Suprapubic skin (tissue), 3 donors: ENCODE data around the gene ARID3A.

Experiments
- CTCF ChIP-seq, 2 donors: fragments of 200-600 bp in 1 of 2; fragments of 450-650 bp in 1 of 2; sonication (generic) in 1 of 2; IDR thresholded peaks; one replicate each; pipeline ENCODE4 v1.5.1; 2016 to 2019; ENCODE audit warnings: antibody characterized with exemption in 2 of 2, mild to moderate bottlenecking in 1 of 2, moderate library complexity in 1 of 2
- POLR2AphosphoS5 ChIP-seq, 3 donors: sonication (generic); formaldehyde crosslinking; IDR thresholded peaks; one replicate each; pipeline ENCODE4 v1.6.1; 2017; ENCODE audit warnings: antibody characterized with exemption in 3 of 3

DNA sequence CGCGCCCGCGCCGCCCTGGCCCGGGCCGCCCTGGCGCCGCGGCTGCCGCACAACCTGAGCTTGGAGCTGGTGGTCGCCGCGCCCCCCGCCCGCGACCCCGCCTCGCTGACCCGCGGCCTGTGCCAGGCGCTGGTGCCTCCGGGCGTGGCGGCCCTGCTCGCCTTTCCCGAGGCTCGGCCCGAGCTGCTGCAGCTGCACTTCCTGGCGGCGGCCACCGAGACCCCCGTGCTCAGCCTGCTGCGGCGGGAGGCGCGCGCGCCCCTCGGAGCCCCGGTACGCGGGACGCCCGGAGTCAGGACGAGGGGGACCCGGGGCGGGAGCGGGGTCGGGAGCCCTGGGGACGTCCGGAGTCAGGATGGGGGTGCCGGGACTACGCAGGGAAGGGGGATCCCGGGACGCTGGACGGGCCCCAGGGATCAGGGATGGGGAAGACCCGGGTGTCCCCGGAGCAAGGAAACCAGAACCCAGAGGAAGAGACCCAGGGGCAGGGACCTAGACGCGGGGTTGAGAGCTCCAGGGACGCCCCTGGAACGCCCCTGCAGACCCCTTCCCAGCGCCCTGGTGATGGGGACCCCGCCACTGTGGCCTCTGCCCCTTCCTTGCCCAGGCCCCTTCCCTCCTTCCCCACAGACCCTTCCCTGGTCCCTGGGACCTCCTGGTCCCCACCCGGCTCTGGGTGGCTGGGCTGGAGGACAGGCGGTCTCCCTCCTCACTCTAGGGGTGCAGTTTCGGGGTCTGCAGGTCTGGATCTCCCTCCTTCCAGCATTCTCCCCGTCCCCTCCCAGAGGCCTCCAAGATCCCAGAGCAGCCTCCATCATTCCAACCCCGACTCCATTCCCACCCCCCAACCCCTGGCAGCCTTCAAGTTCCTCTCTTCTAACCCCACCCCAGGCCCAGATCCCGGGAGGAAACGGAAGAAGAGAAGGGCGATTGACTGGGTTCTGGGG is 75.0 kb downstream of the ARID3A start:
- TF ChIP-seq CTCF (IDR thresholded peaks at IDR 0.05): no peak
- TF ChIP-seq POLR2AphosphoS5 (IDR thresholded peaks at IDR 0.05): no peak
